GM12874 (cell line): ENCODE measurements around the gene FKBP8.

Experiments
- TF ChIP-seq, protein P1 (sequence below): IDR thresholded peaks from 2 replicates; pipeline ENCODE4 v1.5.1; 2011; ENCODE audit warnings: low read depth, mild to moderate bottlenecking, control low read depth, low read length, moderate library complexity; ENCODE audit not compliant: insufficient read depth

The FKBP8 gene

GRCh38 chr19:18501832-18502231 lies 41.5 kb downstream of the FKBP8 start:
- TF ChIP-seq, protein P1, sequence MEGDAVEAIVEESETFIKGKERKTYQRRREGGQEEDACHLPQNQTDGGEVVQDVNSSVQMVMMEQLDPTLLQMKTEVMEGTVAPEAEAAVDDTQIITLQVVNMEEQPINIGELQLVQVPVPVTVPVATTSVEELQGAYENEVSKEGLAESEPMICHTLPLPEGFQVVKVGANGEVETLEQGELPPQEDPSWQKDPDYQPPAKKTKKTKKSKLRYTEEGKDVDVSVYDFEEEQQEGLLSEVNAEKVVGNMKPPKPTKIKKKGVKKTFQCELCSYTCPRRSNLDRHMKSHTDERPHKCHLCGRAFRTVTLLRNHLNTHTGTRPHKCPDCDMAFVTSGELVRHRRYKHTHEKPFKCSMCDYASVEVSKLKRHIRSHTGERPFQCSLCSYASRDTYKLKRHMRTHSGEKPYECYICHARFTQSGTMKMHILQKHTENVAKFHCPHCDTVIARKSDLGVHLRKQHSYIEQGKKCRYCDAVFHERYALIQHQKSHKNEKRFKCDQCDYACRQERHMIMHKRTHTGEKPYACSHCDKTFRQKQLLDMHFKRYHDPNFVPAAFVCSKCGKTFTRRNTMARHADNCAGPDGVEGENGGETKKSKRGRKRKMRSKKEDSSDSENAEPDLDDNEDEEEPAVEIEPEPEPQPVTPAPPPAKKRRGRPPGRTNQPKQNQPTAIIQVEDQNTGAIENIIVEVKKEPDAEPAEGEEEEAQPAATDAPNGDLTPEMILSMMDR = no peak

- TF ChIP-seq, protein P1 = no peak
Observed at GRCh38 chr19:18501351-18501750, 42.0 kb downstream of the FKBP8 start.

- TF ChIP-seq, protein P1 = no peak
Observed at GRCh38 chr19:18500799-18501198, 42.6 kb downstream of the FKBP8 start.

DNA sequence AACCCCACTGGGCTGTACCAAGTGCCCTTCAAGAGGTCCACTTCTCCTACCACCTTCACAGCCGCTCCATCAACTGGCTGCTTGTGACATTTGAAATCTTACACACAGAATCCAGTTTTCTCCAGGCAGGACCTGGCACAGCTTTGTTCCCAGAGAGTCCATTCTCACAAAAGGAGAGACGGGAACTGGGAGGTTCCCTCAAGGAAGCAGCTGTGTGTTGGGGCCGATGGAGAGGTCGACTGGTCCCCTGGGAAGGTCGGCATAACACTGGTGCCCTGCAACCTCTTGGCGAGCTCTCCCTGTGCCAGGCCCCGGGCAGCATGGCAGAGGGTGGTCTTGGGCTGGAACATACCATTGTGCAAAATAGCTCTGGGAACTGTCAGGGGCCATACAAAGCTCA lies 43.0 kb downstream of the FKBP8 start:
- TF ChIP-seq, protein P1 = no peak

DNA sequence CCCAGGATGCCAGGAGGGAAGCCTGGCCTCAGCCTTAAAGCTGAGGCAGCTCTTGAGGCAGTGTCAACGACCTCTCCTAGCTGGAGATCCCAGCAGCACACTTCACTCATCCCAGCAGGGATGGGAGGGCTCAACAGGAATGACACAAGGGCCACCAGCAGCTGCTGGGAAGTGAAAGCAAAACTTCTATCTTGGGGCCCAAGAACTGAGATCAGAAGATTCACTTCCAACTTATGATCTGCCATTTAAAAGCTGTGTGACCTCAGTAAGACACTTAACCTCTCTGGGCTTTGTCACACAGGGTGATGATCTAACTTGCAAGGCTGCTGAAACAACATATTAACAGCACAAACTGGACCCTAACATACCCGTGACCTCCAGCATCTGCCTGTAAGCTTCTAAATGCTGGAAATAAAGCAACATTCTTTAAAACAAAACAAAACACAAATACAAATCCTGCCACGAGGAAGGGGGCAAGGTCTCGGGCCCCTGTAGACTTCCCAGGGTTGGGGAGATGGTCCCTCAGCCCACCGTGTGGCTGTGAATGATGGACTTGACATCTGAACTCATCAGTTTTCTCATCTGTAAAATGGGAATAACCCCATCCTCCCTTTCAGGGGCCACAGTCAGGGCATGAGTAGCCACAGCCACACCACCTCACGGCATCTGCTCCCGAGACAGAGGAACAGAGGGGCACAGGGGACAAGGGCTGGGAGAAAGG lies 44.2 kb downstream of the FKBP8 start:
- TF ChIP-seq, protein P1 = no peak

- TF ChIP-seq, protein P1 = no peak
Observed at GRCh38 chr19:18496980-18497256, 46.5 kb downstream of the FKBP8 start.

DNA sequence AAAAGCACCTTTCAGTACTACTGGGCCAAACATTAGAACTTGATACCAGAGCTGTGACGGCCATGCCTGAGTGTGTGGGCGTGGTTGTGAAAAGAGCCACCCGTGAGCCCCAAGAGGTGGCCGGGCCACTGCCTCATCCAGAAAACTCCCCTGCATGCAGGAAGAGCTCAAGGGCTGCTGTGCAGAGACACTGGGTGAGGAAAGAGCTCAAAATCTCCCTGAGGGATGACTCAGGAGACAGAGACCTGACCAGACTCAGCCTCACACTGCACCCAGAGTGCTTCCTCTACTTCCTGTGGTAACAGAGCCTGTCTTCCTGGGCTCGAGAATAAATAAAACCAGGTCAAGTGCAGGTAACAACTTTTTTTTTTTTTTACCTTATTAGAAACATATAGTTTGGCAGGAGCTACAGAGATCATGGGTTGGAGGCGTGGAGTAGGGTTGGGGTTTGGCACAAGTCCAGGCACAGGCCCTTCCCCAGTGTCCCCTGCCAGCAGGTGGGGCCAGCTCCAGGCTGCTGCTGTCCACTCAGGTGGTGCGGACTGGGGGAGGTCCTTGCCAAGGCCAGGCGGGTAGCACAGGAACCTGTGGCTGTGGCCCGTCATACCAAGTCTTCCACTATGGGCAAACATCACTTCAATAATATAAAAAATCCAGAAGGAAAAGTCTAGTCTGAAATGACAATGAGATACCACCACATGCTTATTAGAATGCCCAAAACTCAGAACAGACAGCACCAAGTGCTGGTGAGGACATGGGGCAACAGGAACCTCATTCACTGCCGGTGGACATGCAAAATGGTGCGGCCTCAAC lies 47.0 kb downstream of the FKBP8 start:
- TF ChIP-seq, protein P1 = no peak
